HG03097 (cell line): ENCODE data around the gene RHBDL2.
A peak's percentile ranks its signal among the peaks of the same experiment; 100 is the strongest.
"Not testable (repeated sequence)": the region's sequence is repeated elsewhere in the genome, so short reads cannot be mapped to it uniquely, and the experiment has no call there.

Source experiments
- ATAC-seq: cut with Tn5 transposase; IDR thresholded peaks from one replicate; pipeline ENCODE4 v1.9.1; 2021; ENCODE audit not compliant: unreplicated experiment, low FRiP score

The RHBDL2 gene, protein sequence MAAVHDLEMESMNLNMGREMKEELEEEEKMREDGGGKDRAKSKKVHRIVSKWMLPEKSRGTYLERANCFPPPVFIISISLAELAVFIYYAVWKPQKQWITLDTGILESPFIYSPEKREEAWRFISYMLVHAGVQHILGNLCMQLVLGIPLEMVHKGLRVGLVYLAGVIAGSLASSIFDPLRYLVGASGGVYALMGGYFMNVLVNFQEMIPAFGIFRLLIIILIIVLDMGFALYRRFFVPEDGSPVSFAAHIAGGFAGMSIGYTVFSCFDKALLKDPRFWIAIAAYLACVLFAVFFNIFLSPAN

DNA sequence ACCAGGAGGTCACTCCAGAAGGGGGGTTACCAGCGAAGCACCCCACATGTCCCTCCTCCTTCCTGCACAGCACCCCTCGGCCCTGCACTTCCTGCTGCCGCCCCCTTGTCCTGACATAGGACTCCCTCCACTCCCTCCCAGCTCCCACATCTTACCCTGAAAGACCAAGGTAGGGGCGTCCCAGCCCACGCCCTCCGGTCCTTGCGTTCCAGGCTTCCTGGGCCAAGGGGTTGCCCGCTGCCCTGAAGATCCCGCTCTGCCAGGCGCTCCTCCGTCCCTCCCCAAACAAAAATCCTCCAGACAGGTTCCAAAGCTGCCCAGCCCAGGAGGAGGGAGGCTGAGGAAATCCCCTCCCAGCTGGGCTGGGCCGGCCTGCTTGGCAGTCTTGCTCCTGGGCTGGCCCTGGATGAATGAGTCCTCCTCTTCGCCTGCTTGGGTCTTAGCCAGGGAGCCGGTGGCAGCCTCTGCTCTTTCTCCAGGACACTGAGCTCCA lies at the start of gene RHBDL2:
Gene RHBDL2, minus strand, starts transcription at position 304 of the 493 bp plus-strand sequence. CDS start 22,618 bp downstream, outside the sequence.
- no peak for ATAC-seq

DNA sequence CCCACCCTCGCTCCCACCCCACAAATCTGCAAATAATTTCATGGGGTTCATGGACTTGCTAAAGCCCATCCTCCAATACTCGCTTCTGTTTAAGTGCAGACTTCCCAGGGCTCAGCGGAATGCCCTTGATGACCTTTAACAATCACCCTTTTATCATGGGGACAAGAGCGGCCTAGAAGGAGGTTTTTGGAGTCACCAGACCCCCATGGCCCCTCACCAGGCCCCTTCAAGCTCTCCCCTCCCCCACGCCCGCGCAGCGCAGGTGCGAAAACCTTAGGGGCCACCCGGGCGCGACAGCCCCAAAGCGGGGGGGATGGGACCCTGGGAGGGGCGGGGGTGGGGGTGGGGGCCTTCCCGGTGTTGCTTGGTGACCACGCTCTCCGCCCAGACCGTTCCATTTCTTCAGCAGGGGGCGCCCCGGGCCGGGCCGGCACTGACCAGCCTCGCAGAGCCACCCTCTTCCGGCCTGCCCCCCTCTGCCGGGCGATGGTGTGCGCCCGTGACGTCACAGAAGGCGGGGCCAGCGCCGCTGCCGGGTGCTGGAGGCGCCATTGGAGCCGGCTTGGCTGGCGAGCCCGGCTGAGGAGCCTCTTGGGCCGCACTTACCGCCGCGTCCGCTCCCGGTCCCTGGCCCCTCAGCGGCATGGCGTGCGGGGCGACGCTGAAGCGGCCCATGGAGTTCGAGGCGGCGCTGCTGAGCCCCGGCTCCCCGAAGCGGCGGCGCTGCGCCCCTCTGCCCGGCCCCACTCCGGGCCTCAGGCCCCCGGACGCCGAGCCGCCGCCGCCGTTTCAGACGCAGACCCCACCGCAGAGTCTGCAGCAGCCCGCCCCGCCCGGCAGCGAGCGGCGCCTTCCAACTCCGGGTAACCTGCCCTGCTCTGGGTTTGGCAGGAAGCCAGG lies 49.4 kb upstream of the RHBDL2 start, which contains the start of gene AKIRIN1:
Gene AKIRIN1, plus strand, starts transcription at position 539 of the 900 bp plus-strand sequence. Its CDS starts 105 bp downstream, at position 644.
- peak; percentile 88 for ATAC-seq

DNA sequence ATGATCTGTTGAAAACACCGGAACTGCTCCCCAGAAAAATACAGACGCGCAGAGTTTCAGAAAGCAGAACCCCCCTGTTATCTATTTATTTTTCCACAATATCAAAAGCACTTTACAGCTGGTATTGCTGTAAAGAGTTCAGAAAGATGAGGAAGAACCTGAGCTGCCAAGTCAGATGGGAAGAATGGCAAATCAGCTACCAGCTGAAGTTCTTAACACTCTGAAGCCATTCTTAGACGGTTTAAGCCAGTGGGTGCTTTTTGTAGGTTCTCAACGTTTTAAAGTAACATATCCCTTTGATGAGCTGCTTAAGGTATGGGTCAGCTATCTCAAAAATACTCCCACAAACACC lies 48.7 kb upstream of the RHBDL2 start:
- peak; percentile 6 for ATAC-seq

DNA sequence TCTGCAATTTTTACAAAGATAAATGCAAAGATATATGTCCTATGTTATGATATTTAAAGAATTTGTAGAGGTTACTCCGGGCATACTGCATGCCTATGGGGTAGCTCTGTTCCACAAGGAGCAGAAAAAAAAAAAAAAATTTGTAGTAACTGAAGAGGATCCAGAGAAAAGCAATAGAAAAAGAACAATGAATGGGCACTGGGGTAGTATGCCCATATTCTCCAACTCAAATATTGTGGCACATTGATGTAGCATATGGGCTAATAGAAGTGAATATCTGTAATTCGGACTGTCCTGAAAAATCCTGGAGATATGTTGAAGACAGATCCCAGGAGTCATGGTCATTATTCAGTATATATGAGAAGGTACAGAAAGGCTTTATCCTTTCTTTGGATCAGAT lies 48.3 kb upstream of the RHBDL2 start:
- ATAC-seq = no peak

DNA sequence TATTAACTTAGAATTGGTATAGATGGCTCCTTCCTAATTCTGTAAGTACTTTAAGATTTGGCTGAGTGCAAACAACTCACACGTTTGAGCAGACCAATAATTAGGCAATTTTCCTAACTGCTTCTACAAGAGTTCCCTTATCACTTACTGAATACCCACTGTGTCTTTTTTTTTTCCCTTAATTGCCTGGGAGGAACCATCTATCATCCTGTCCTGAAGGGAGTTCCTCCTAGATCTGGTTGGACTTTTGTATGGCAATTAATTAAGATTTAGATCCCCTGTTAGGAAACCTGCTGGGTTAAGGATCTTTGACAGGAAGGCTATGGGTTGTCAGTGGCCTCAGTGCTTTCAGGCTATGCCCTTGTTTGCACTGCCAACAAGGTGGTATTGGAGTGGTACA lies 37.8 kb upstream of the RHBDL2 start:
- not testable (repeated sequence) for ATAC-seq

DNA sequence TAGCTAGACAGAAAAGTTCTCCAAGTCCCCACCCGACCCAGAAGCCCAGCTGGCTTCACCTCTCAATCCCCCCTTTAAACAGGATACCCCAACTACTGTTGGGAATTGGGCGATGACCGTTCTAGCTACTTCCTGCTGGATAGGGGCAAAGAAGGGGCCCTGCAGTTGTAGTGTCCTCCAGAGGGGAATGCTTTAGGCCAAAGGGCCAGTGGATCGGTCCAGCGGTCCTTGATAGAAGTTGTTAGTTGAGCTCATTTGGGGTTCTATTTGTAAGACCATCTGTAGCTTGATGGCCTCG lies 36.6 kb upstream of the RHBDL2 start:
- not testable (repeated sequence) for ATAC-seq

DNA sequence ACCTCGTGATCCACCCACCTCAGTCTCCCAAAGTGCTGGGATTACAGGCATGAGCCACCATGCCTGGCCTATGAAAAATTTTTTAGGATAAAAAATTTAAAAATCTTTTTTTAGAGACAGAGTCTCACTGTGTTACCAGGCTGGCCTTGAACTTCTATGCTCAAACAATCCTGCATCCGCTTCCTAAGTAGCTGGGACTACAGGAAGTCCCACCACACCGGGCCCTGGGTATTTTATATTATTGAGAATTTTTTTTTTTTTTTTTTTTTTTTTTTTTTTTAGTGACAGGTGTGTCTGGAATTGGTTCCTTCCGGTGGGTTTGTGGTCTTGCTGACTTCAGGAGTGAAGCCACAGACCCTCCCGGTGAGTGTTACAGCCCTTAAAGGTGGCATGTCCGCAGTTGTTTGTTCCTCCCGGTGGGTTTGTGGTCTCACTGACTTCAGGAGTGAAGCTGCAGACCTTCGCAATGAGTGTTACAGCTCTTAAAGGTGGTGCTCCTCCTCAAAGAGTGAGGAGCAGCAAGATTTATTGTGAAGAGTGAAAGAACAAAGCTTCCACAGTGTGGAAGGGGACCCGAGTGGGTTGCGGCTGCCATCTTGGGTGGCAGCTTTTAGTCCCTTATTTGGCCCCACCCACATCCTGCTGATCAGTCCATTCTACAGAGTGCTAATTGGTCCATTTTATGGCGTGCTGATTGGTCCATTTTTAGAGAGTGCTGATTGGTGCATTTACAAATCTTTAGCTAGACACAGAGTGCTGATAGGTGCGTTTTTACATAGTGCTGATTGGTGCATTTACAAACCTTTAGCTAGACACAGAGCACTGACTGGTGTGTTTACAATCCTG lies 36.0 kb upstream of the RHBDL2 start:
- ATAC-seq = not testable (repeated sequence)

DNA sequence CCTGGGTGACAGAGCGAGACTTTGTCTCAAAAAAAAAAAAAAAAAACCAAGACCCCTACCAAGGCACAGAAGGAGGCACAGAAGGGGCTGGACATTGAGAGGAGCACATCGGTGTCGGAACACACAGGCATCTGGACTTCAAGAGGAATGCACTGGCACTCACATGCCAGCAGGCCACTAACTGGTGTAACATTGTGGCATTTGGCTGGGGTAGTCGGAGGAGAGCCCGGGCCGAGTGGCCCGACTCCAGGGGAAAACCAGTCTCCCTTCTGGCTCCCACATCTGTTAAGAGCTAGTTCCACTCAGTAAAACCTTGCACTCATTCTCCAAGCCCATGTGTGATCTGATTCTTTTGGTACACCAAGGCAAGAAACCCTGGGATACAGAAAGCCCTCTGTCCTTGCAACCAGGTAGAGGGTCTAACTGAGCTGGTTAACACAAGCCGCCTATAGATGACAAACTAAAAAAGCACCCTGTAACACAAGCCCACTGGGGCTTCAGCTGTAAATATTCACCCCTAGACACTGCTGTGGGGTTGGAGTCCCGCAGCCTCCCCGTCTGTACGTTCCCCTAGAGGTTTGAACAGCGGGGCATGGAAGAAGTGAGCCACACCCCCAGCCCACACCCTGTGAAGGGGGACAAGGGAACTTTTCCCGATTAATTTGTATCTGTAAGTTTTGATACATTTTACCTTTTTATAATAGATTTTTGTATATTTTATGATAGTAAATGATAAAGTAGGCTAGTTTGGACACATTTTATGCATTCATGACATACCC lies 32.2 kb upstream of the RHBDL2 start:
- no peak for ATAC-seq

DNA sequence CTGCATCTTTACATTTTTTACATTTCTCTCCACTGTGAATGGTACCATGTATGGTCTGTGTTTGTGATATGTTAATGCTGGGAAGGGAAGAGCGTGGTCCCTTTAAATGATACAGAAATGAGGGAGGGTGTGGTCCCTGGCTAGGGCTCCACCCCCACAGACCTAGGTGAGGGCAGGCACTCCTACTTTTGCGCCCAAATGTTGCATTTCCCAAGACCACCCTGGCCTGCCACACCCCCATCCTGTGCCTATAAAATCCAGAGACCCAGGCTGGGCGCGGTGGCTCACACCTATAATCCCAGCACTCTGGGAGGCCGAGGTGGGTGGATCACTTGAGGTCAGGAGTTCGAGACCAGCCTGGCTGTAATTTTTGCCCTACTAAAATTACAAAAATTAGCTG lies 31.5 kb upstream of the RHBDL2 start:
- ATAC-seq = not testable (repeated sequence)

DNA sequence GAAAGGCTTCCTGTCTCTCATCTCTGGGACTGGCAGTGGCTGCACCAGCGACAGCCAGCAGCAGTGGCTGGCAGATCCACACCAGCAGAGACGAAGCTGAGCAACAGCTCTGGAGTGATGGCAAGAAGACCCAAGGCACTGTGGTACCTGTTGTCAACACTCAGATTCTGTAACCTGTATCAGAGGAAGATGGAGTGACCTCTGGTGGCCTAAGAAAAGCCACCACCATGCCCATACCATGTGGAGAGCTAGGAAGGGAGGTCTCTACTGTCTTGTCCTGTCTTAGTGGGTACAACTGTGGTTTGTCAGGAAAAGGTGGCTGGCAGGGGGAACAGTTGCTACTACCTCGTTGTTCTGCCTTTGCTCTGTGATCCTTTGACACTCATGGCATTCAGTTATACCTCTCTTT lies 22.5 kb upstream of the RHBDL2 start:
- no peak for ATAC-seq

DNA sequence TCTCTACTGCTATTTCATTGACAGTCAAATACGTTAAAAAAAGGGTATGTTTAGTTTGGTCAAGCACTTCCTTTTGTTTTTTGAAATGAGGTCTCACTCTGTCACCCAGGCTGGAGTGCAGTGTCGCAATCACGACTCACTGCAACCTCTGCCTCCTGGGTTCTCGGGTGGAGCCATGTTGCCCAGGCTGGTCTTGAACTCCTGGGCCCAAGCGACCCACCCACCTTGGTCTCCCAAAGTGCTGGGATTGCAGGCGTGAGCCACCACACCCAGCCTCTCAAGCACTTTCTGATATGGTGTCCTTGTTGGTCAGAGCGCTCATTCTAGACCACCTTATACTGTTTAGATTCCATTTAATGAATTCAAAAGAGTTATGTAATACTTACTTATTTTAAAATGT lies 20.9 kb upstream of the RHBDL2 start:
- no peak for ATAC-seq

DNA sequence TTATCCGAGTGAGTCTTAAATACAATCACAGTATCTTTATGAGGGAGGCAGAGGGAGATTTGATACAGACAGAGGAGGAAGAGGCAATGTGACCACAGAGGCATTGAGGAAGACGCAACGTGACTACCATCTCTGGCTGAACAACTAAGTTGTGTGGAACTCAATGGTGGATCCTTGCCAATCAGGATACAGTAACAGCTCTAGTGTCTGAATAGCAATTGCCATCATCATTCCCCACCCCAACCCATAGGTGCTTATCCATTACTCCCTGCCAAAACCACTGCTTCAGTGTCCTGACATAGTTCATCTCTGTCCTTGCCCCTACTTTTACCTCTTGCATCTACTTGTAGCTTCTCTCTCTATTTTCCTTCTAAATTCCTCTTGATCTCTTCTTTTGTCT lies 20.5 kb upstream of the RHBDL2 start:
- no peak for ATAC-seq

DNA sequence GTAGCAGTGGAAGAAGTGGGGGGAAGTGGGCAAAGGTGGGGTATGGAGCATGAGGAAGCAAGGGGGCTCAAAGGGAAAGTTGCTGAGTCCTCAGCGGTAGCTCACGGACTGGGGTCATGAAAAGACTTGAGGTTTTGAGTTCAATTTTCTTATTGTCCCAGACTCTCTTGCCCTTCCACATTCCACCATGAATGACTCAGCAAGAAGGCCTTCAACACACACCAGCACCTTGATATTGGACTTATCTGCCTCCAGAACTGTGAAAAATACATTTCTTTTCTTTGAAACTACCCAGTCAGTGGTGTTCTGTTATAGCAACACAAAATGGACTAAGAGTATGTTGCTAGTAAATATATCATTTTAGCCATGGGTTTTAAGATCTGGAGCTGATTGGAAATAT lies 17.3 kb upstream of the RHBDL2 start:
- no peak for ATAC-seq

DNA sequence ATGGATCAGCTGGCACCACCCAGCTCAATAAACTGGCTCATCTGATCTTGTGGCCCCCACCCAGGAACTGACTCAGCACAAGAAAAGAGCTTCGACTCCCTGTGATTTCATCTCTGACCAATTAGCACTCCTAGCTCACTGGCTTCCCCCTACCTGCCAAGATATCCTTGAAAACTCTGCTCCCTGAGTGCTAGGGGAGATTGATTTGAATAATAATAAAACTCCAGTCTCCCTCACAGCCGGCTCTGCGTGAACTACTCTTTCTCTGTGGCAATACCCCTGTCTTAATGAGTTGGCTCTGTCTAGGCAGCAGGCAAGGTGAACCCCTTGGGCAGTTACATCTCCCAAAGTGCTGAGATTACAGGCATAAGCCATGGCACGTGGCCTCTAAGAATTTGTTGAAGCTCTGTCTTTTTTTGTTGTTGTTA lies 11.8 kb upstream of the RHBDL2 start:
- no peak for ATAC-seq

DNA sequence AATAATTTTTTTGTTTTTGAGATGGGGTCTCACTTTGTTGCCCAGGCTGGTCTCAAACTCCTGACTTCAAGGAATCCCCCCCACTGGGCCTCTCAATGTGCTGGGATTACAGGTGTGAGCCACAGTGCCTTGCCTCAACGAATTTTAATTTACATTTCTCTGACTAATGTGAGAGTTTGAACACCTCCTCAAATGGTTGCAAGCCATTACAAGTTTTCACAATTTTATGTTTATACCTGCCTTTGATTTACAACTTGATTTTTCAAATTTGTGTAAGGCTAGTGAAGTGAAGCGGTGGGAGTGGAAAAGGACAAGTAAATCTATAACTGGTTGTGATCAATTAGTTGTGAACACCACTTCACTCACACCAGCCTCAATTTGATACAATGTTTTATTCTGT lies 8.9 kb upstream of the RHBDL2 start:
- ATAC-seq = no peak

DNA sequence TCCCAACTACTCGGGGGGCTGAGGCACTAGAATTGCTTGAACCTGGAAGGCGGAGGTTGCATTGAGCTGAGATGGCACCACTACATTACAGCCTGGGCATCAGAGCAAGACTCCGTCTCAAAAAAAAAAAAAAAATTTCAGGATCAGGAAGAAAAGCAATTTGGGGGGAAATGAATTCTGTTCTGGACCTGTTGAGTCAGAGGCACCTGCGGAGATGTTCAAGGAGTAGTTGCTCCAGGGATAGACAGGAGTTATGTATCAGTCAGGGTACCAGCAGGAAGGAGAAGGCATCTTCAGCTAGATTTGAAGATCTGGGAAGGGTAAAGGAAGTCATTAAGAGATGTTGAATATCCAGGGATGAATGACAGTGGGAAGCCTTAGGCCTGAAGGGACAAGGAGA lies 2.9 kb upstream of the RHBDL2 start:
- ATAC-seq = no peak

DNA sequence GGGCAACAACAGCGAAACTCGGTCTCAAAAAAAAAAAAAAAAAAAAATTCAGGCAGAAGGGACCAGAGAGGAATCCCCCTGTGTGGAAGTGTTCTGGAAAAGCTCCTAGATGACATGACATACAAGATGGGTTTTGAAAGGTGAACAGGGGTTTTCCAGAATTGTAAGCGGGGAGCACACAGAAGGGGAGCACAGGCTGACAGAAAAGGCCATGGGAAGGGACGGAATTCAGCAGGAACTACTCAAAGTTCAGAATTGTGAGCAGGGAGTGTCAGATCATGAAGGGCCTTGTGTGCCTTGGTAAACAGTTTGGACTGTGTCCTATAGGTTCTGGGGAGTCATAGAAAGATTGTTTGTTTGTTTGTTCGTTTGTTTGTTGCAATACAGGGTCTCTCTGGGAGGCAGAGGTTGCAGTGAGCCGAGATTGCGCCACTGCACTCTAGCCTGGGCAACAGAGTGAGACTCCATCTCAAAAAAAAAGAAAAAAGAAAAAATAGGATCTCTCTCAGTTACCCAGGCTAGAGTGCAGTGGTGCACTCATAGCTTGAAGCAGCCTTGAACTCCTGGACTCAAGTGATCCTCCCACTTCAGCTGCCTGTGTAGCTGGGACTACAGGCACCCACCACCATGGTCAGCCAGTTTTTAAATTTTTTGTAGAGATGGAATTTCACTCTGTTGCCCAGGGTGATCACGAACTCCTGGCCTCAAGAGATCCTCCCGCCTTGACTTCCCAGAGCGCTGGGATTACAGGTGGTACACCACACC lies 1.2 kb upstream of the RHBDL2 start:
- ATAC-seq = no peak

DNA sequence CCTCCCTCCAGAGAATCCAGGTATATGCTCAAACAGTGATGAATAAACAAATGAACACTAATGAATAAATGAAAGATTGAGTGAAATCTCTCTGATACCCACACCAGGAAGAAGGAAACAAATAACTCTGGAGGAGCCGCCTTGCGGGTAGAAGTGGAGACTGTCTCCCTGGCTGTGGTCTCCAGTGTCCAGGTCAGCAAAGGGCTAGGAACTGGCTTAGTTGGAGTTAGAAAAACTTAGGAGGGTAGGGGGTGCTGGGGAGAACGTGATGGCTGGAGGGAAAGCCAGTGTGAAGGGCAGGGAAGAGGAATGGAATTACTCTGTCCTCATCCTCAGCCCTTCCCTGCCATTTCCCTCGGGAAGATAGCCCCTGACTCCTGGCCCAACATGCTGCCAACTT lies 537 bp downstream of the RHBDL2 start:
- ATAC-seq = no peak

DNA sequence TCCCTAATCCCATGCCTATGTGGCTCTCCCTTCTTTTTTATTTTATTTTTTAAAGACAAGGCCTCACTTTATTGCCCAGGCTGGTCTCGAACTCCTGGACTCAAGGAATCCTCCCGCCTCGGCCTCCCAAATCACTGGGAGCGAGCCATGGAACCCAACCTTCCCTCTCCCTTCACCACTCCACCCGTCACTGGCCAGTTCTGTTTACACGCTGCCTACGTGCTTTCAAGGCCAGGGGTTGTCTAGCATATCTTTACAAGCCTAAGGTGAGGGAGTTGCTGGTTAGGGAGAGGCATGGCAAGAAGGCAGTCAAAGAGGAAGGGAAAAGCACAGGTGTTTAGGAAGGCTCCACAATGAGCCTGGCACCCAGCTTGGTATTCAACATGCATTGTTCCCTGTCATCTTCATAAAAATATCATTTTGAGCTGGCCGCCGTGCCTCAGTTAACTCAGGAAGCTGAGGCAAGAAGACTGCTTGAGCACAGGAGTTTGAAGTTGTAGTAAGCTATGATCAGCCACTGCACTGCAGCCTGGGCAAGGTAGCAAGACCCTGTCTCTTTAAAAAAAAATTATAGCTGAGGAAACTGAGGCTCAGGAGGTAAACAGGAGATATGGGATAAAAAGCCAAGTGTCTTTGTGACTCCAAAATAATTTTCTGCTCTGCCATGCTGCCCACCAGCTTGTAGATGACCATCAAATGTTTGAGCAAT lies 1.1 kb downstream of the RHBDL2 start:
- ATAC-seq = no peak
